Esophagus squamous epithelium (tissue), 4 donors: Measurements from ENCODE around the gene SYT17.

ENCODE experiments used
- CTCF ChIP-seq, 6 experiments: fragments of 450-650 bp in 4 of 6; fragments of 200-600 bp in 2 of 6; sonication (generic) in 2 of 6; IDR thresholded peaks; one replicate each; pipeline ENCODE4 v1.5.1; 2016 to 2019; ENCODE audit warnings: antibody characterized with exemption in 6 of 6, mild to moderate bottlenecking in 4 of 6, moderate library complexity in 4 of 6
- POLR2A ChIP-seq, 4 donors: fragments of 450-650 bp; IDR thresholded peaks; one replicate each; pipeline ENCODE4 v1.6.1; 2017; ENCODE audit warnings: antibody characterized with exemption in 4 of 4, mild to moderate bottlenecking in 4 of 4, moderate library complexity in 3 of 4

DNA sequence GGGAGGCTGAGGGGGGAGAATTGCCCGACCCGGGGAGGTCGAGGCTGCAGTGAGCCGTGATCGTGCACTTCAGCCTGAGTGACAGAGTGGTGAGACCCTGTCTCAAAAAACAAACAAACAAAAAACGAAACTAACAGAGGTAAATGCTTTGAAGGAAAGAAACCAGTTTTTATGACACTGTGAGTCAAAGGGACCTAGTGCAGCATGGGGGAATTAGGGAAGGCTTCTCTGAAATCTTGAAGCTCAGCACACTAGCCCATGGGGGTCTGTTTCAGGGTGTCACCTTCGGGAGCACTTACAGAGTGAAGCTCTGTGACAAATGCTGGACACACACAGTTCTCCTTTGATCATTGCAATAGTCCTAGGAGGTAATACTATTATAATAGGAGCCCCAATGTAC is 37.7 kb upstream of the SYT17 start:
- TF ChIP-seq POLR2A (IDR thresholded peaks at IDR 0.05) (no peak), CTCF (IDR thresholded peaks at IDR 0.05) (no peak)
